GM20431 (cell line): Measurements from ENCODE around the gene CD8A.
"Not testable (repeated sequence)": the region's sequence is repeated elsewhere in the genome, so short reads cannot be mapped to it uniquely, and the experiment has no call there.

Source experiments
- in situ Hi-C: fragments of 300-500 bp; cut with MseI, MboI; formaldehyde crosslinking; loops from one replicate; pipeline ENCODE4 v1.15.0; 2020; ENCODE audit warnings: low sequenced_read_pairs; ENCODE audit not compliant: unreplicated experiment

The CD8A gene

GRCh38 chr2:86744152-86744551 is 46.6 kb downstream of the CD8A start:
- in situ Hi-C loops: no loop called here

- in situ Hi-C loops: not testable (repeated sequence)
Observed at GRCh38 chr2:86741889-86742498, 48.7 kb downstream of the CD8A start.

DNA sequence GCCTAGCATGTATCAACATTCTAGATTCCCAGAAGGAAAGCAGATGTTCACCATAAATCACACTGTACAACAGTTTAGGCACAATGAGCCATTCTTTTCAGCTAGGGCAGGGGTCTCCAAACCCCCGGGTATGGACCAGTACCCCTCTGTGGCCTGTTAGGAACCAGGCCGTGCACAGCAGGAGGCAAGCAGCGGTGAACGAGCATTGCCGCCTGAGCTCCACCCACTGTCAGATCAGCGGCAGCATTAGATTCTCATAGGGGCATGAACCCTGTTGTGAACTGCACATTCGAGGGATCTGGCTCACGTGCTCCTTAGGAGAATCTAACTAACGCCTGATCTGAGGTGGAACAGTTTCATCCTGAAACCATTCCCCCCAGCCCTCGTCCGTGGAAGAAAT is 50.8 kb downstream of the CD8A start:
- in situ Hi-C loops: not testable (repeated sequence)

- in situ Hi-C loops: not testable (repeated sequence)
Observed at GRCh38 chr2:86739485-86739884, 51.2 kb downstream of the CD8A start.

GRCh38 chr2:86734896-86735295 is 55.8 kb downstream of the CD8A start:
- in situ Hi-C loops: not testable (repeated sequence)
